Erythroblast (primary cell): ENCODE measurements around the gene HAVCR2.

Source experiments
- GATA1 ChIP-seq: IDR thresholded peaks from 2 replicates; pipeline ENCODE4 v1.6.1; 2011; ENCODE audit warnings: low read depth, mild to moderate bottlenecking, control low read depth, low read length, moderate library complexity
- POLR2A ChIP-seq: IDR thresholded peaks from 2 replicates; pipeline ENCODE4 v1.6.1; 2011; ENCODE audit warnings: mild to moderate bottlenecking, low read length

DNA sequence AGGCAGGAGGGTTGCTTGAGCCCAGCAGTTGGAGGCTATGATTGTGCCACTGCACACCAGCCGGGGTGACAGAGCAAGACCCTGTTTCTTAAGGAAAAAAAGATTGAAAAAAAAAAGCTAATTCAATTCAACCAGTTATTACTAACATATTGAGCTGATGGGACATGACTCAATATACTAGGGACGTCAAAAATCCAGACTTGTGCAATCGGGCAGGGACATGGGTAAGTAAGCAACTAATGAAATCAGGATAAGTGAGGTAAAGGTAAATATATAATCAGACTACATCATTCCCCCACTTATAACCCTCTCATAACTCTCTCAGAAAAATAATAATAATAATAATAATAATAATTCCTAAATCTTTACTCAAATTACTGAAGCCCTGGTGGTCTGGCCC, 49.0 kb downstream of the HAVCR2 start:
- TF ChIP-seq POLR2A: no peak
- no peak for TF ChIP-seq GATA1
